Measurements from ENCODE around the gene CENPC.
A peak's percentile ranks its signal among the peaks of the same experiment; 100 is the strongest.
"Not testable (repeated sequence)": the region's sequence is repeated elsewhere in the genome, so short reads cannot be mapped to it uniquely, and the experiment has no call there.

The CENPC gene

GRCh38 chr4:67545199-67546003 lies at the start of gene CENPC:
Gene CENPC, minus strand, starts transcription at chr4:67545503. Its CDS starts 148 bp downstream, at chr4:67545355.
- peak; percentile 90 for DNase-seq

GRCh38 chr4:67593741-67594175 lies 48.5 kb upstream of the CENPC start:
- no peak for DNase-seq

- DNase-seq: peak; percentile 71
Measured at GRCh38 chr4:67587156-67587555, 41.9 kb upstream of the CENPC start.

- DNase-seq: no peak
Measured at GRCh38 chr4:67584496-67584895, 39.2 kb upstream of the CENPC start.

- DNase-seq: no peak
Measured at GRCh38 chr4:67581913-67582312, 36.6 kb upstream of the CENPC start.

- DNase-seq: no peak
Measured at GRCh38 chr4:67581208-67581857, 36.0 kb upstream of the CENPC start.

- no peak for DNase-seq
Measured at GRCh38 chr4:67580577-67580976, 35.3 kb upstream of the CENPC start.

GRCh38 chr4:67576538-67576937 lies 31.2 kb upstream of the CENPC start:
- DNase-seq: no peak

GRCh38 chr4:67576059-67576466 lies 30.8 kb upstream of the CENPC start:
- no peak for DNase-seq

- DNase-seq: no peak
Measured at GRCh38 chr4:67575232-67576058, 30.1 kb upstream of the CENPC start.

- DNase-seq: no peak
Measured at GRCh38 chr4:67573193-67573592, 27.9 kb upstream of the CENPC start.

GRCh38 chr4:67571975-67572374 lies 26.7 kb upstream of the CENPC start:
- no peak for DNase-seq

GRCh38 chr4:67570537-67570936 lies 25.2 kb upstream of the CENPC start:
- DNase-seq: no peak

GRCh38 chr4:67568820-67569219 lies 23.5 kb upstream of the CENPC start:
- no peak for DNase-seq

GRCh38 chr4:67566335-67566734 lies 21.0 kb upstream of the CENPC start:
- DNase-seq: no peak

- no peak for DNase-seq
Measured at GRCh38 chr4:67565284-67565683, 20.0 kb upstream of the CENPC start.

GRCh38 chr4:67558493-67558892 lies 13.2 kb upstream of the CENPC start, which contains the start of gene STAP1:
Gene STAP1, plus strand, starts transcription at chr4:67558727. Its CDS starts 83 bp downstream, at chr4:67558810.
- DNase-seq: no peak

- no peak for DNase-seq
Measured at GRCh38 chr4:67556436-67556835, 11.1 kb upstream of the CENPC start.

- no peak for DNase-seq
Measured at GRCh38 chr4:67555447-67555846, 10.1 kb upstream of the CENPC start.

- DNase-seq: no peak
Measured at GRCh38 chr4:67554096-67554495, 8.8 kb upstream of the CENPC start.

GRCh38 chr4:67552146-67552792 lies 7.0 kb upstream of the CENPC start:
- not testable (repeated sequence) for DNase-seq

- no peak for DNase-seq
Measured at GRCh38 chr4:67550857-67551256, 5.6 kb upstream of the CENPC start.

GRCh38 chr4:67550451-67550850 lies 5.1 kb upstream of the CENPC start:
- no peak for DNase-seq

Data from NCI-H1694 treated with DMSO at 0.1 percent for 48 hours (cell line).